Natural killer cell treated with Interleukin-12 subunit alpha and Interleukin-12 subunit beta and Interleukin-15 and Interleukin-18, amount 100 ng/mL, for 72 hours (primary cell): ENCODE measurements around the gene JAM2. TPM values are rescaled to one million over a fixed set of nuclear protein-coding genes. Genes with fewer than 3 reads are reported as not detected.
"Not testable (repeated sequence)": the region's sequence is repeated elsewhere in the genome, so short reads cannot be mapped to it uniquely, and the experiment has no call there.

Experiments
- ATAC-seq, 2 donors: fragments of 150-1000 bp; cut with Tn5 transposase in 1 of 2; sonication (Bioruptor Pico), chemical (Tn5 transposase) in 1 of 2; 2 replicates each; pipeline ENCODE4 v1.10.0; 2021
- DNase-seq: peaks from one replicate; pipeline ENCODE4 v3.0.0; 2022; ENCODE audit warnings: low spot score
- H3K27ac Mint-ChIP-seq, 2 donors: 1 replicate in 1 of 2; 2 replicates in 1 of 2; pipeline ENCODE4 v1.8.0; 2022; ENCODE audit warnings: mixed read lengths in 2 of 2, mild to moderate bottlenecking in 1 of 2, moderate library complexity in 1 of 2
- H3K27me3 Mint-ChIP-seq, 2 donors: 1 replicate in 1 of 2; 2 replicates in 1 of 2; pipeline ENCODE4 v1.8.0; 2022; ENCODE audit warnings: mixed read lengths in 2 of 2
- H3K36me3 Mint-ChIP-seq: one replicate; pipeline ENCODE4 v1.8.0; 2022; ENCODE audit warnings: mixed read lengths
- H3K4me1 Mint-ChIP-seq, 2 donors: 1 replicate in 1 of 2; 2 replicates in 1 of 2; pipeline ENCODE4 v1.8.0; 2022; ENCODE audit warnings: low read depth in 2 of 2, mixed read lengths in 2 of 2, mild to moderate bottlenecking in 1 of 2
- H3K4me3 Mint-ChIP-seq: one replicate; pipeline ENCODE4 v1.8.0; 2022; ENCODE audit warnings: mixed read lengths
- H3K9me3 Mint-ChIP-seq: 2 replicates; pipeline ENCODE4 v1.8.0; 2022; ENCODE audit warnings: mixed read lengths
- total RNA-seq, 2 donors: library from RNA; stranded (reverse); gene quantifications; one replicate each; pipeline ENCODE4 v1.2.3, GENCODE V29; 2022

The JAM2 gene
- total RNA-seq, 2 donors from 2014 or later = 0.45 to 0.50 TPM

DNA sequence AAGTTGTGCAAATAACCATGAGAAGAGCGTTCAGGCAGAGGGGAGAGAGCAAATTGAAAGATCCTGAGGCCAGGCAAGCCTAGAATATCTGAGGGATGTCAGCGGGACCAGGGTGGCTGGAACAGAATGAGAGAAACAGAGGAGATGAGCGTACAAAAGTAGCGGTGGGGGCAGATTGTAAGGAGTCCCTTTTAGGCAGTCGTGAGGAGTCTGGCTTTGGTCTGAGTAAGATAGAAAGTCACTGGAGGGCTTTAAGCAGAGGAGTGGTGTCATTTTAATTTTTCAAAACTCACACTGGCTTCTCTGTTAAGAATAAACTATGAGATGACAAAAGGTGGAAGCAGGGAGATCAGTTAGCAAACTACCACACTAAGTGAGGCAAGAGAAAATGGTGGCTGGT, 71.5 kb downstream of the JAM2 start:
- Mint-ChIP-seq H3K36me3 (no peaks in the 10 kb centered on the region), H3K4me3 (peak overlapping the region; percentile 38), H3K27ac (peak overlapping the region; percentile 17 to 38), H3K9me3 (no peaks in the 10 kb centered on the region), H3K27me3 (no peaks in the 10 kb centered on the region), H3K4me1 (peaks cover 8 to 9% of the 10 kb centered on the region in 2 donors)
- DNase-seq = no peak
- peak in 1 of 2 donors; percentile 65 for ATAC-seq

- not testable (repeated sequence) for H3K9me3 Mint-ChIP-seq, DNase-seq, H3K27me3 Mint-ChIP-seq, ATAC-seq, H3K4me1 Mint-ChIP-seq, H3K36me3 Mint-ChIP-seq
- Mint-ChIP-seq H3K4me3 (peak overlapping the region; percentile 16), H3K27ac (peak overlapping the region in 1 of 2 donors; percentile 55)
These were observed 75.0 kb downstream of the JAM2 start for GRCh38 chr21:25714066-25714465.

DNA sequence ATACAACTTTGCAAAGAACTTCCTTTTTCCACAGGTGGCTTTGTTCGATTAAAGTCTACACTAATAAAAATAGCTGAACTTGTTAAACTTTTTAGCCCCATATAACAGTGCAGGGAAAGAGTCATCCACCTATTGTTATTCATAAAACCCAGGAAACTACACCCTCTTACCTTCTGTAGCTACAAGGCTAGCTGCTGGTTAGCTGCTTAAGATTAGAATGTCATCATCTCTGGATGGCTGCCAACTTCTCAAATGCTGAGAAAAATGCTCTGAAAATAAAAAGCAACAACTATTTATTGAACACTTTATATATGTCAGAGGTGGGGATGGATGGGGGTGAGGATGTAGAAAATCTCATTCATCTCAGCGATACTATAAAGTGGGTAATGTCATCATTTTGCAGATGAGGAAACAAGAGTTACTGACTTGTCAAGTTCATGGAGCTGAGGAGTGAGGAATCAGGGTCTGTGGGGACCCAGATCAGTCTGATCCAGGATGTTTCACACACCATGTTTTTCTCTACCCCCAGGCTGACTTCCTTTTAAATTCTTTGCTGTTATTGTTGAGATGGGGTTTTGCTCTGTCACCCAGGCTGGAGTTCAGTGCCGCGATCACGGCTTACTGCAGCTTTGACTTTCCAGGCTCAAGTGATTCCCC, 78.6 kb downstream of the JAM2 start:
- Mint-ChIP-seq H3K27me3 (no peaks in the 10 kb centered on the region), H3K27ac (no peak overlapping the region)

DNA sequence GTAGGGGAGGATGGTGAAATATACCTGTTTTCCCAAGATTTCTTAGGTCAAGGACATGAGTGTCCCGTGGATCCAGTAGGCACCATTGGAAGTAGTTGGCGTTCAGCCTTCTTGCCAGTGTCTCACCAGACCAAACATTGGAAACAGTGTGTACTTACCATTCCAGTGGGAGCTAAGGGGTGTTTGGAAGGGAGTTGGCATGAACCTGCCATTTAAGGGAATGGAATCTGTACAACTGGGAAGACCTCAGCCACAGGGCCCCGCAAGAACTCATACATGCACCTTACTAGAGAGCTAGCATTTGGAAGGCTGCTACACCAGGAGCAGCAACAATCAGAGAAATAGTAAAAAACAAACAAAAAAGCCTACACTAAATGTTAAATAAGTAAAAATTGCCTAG, 82.9 kb downstream of the JAM2 start:
- ATAC-seq (no peak), DNase-seq (no peak)
- Mint-ChIP-seq H3K4me1 (peaks cover 0 to 5% of the 10 kb centered on the region in 2 donors), H3K36me3 (peaks cover 31% of the 10 kb centered on the region), H3K4me3 (no peak overlapping the region), H3K27ac (no peak overlapping the region), H3K9me3 (no peaks in the 10 kb centered on the region), H3K27me3 (no peaks in the 10 kb centered on the region)

More for the DNA sequence above, 78.6 kb downstream of the JAM2 start:
- no peak overlapping the region for H3K4me3 Mint-ChIP-seq
- H3K9me3 Mint-ChIP-seq = no peaks in the 10 kb centered on the region
- H3K4me1 Mint-ChIP-seq = peaks cover 0 to 5% of the 10 kb centered on the region in 2 donors
- ATAC-seq = no peak
- no peak for DNase-seq
- peaks cover 9% of the 10 kb centered on the region for H3K36me3 Mint-ChIP-seq

GRCh38 chr21:25722631-25723030, 83.6 kb downstream of the JAM2 start:
- Mint-ChIP-seq H3K4me1 (peaks cover 0 to 5% of the 10 kb centered on the region in 2 donors), H3K27me3 (no peaks in the 10 kb centered on the region), H3K27ac (no peak overlapping the region), H3K36me3 (peaks cover 32% of the 10 kb centered on the region), H3K9me3 (no peaks in the 10 kb centered on the region), H3K4me3 (no peak overlapping the region)
- ATAC-seq = no peak
- no peak for DNase-seq

DNA sequence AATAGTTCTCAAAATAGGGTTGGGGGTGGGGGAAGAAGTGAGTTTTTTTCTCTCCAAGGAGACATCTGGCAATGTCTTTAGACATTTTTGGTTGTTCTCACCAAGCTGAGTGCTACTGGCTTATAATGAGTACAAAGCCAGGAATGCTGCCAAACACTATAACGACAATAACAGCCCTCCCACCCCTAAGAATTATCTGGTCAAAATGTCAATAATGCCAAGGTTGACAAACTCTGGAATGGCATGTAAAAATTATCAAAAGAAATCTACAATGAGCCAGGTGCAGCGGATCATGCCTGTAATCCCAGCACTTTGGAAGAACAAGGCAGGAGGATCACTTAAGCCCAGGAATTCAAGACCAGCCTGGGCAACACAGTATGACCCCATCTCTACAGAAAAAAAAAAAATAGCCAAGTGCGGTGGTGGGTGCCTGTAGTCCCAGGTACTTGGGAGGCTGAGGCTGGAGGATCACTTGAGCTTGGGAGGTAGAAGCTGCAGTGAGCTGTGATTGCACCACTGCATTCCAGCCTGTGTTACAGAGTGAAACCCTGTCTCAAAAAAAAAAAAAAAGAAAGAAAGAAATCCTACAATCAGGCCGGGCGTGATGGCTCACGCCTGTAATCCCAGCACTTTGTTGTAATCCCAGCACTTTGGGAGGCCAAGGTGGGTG, 93.2 kb downstream of the JAM2 start:
- peaks cover 37% of the 10 kb centered on the region for H3K36me3 Mint-ChIP-seq
- DNase-seq = no peak
- no peak for ATAC-seq
- no peaks in the 10 kb centered on the region for H3K9me3 Mint-ChIP-seq
- H3K4me3 Mint-ChIP-seq = no peak overlapping the region
- no peaks in the 10 kb centered on the region for H3K27me3 Mint-ChIP-seq
- H3K27ac Mint-ChIP-seq = no peak overlapping the region
- H3K4me1 Mint-ChIP-seq = peaks cover 34 to 39% of the 10 kb centered on the region in 2 donors

- DNase-seq = no peak
- Mint-ChIP-seq H3K27ac (peak overlapping the region; percentile 99 to 100), H3K4me3 (peak overlapping the region; percentile 100), H3K9me3 (no peaks in the 10 kb centered on the region), H3K4me1 (peaks cover 32 to 39% of the 10 kb centered on the region in 2 donors), H3K27me3 (no peaks in the 10 kb centered on the region), H3K36me3 (peaks cover 25% of the 10 kb centered on the region)
- ATAC-seq = no peak
These were observed 95.0 kb downstream of the JAM2 start for GRCh38 chr21:25733859-25734653.

DNA sequence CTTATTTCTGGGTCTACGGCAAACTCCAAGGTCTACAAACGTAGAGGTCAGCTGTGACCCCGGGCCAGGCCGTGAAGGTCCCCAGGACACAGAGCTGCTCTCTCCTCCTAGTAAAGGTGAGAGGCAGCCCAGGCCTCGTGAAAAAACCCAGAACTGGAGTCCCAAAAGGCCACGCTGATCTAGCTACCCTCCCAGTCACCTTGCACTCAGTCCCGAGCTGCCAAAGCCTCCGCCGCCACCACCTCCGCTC, 95.5 kb downstream of the JAM2 start:
- no peak for DNase-seq

GRCh38 chr21:25734904-25735645, 96.0 kb downstream of the JAM2 start, which contains the start of the genes ATP5PF and GABPA:
ATP5PF (minus strand) TSS chr21:25734904; CDS start chr21:25729794, 5,110 bp downstream.
GABPA (plus strand) TSS chr21:25734972; CDS start chr21:25741599, 6,627 bp downstream.
- no peaks in the 10 kb centered on the region for H3K27me3 Mint-ChIP-seq
- peaks cover 25% of the 10 kb centered on the region for H3K36me3 Mint-ChIP-seq
- peak within 1 kb of the TSS; percentile 100 for H3K4me3 Mint-ChIP-seq
- H3K27ac Mint-ChIP-seq = peak within 1 kb of the TSS; percentile 99 to 100
- ATAC-seq = peak; percentile 97 to 98
- H3K4me1 Mint-ChIP-seq = peaks cover 32 to 43% of the 10 kb centered on the region in 2 donors
- no peaks in the 10 kb centered on the region for H3K9me3 Mint-ChIP-seq
- DNase-seq = peak; percentile 98

More for the DNA sequence above, 95.5 kb downstream of the JAM2 start:
- no peak for ATAC-seq
- Mint-ChIP-seq H3K4me1 (peaks cover 32 to 42% of the 10 kb centered on the region in 2 donors), H3K27ac (peak overlapping the region; percentile 99 to 100), H3K36me3 (peaks cover 25% of the 10 kb centered on the region), H3K4me3 (peak overlapping the region; percentile 100), H3K27me3 (no peaks in the 10 kb centered on the region), H3K9me3 (no peaks in the 10 kb centered on the region)

DNA sequence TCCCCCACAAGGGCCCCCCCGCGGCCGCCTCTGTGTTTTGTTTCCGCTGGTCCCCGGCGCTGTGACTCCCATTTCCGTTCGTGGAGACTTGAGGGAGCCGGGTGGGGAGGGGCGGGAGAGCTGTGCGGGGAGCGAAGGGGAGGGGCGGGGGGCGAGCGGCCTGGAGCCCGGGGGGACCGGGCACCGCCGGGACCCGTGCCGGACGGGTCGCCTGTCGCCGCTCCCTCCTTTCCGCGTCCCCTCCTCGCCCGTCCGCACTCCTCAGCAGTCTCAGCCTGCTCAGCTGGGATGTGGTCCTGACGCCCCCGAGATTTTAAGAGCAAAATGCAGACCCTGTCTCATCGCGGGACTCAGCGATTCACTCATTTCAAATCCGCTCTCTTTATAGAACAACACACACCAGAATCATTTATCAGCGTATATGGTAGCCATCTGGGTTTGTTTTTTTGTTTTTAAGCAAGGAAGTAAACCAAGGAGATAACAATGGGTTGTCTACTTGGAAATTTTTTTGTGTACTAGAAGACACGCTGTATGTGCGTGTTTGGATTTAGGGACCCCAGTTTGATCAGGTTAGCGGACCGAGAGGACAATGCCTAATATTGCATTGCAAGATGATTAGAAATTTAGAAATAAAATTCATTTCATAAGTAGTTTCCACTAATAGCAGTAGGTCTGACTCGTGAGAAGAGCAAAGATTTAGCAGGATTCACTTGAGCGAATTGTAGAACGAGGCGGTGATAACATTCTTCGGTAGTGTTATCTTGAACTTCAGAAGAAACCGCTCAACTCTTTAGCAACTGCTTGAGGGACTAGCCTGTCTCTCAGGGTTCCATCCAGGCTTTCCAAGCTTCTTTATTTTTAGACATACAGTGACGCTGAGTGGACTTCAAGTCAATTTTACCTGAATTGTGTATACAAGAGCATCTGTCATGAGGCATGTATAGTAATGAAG, 96.9 kb downstream of the JAM2 start:
- no peaks in the 10 kb centered on the region for H3K27me3 Mint-ChIP-seq
- no peak for ATAC-seq

DNA sequence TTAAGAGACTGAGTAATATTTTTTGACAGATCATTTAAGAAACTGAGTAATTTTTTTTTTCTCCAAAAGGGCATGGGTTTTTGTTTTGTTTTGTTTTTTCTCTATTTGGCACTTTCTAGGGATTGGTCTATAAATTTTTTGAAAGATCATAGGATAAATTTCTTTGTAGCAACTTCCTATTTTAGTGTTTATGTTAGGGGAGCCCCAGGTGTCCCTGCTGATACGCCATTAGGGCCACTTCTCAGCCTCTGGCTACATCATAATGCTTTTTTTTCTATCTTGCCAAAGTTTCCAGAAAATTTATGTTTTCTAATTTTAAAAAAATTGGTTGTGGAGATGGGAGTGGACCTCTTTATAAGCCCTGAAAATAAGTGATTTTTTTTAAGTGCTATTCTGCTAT, 98.4 kb downstream of the JAM2 start:
- ATAC-seq = no peak
- no peak for DNase-seq
- peaks cover 25% of the 10 kb centered on the region for H3K36me3 Mint-ChIP-seq
- H3K27ac Mint-ChIP-seq = no peak overlapping the region
- no peaks in the 10 kb centered on the region for H3K9me3 Mint-ChIP-seq
- H3K27me3 Mint-ChIP-seq = no peaks in the 10 kb centered on the region
- H3K4me1 Mint-ChIP-seq = peaks cover 32 to 43% of the 10 kb centered on the region in 2 donors
- H3K4me3 Mint-ChIP-seq = no peak overlapping the region

More for the DNA sequence above, 96.9 kb downstream of the JAM2 start:
- Mint-ChIP-seq H3K4me3 (peak overlapping the region; percentile 100), H3K36me3 (peaks cover 25% of the 10 kb centered on the region), H3K4me1 (peaks cover 32 to 42% of the 10 kb centered on the region in 2 donors), H3K27ac (peak overlapping the region; percentile 99 to 100), H3K9me3 (no peaks in the 10 kb centered on the region)
- DNase-seq = no peak

- DNase-seq = no peak
- Mint-ChIP-seq H3K27ac (no peak overlapping the region), H3K36me3 (peaks cover 4% of the 10 kb centered on the region), H3K4me1 (peaks cover 0 to 19% of the 10 kb centered on the region in 2 donors), H3K9me3 (no peaks in the 10 kb centered on the region), H3K4me3 (no peak overlapping the region), H3K27me3 (no peaks in the 10 kb centered on the region)
- no peak for ATAC-seq
These were observed 103.8 kb downstream of the JAM2 start for GRCh38 chr21:25742900-25743299.
